Panc1 (cell line): ENCODE measurements around the gene PDE3B.
"Not testable (repeated sequence)": the region's sequence is repeated elsewhere in the genome, so short reads cannot be mapped to it uniquely, and the experiment has no call there.

Experiments
- CTCF ChIP-seq: fragments of 450-650 bp; IDR thresholded peaks from 2 replicates; pipeline ENCODE4 v1.5.1; 2017; ENCODE audit warnings: mild to moderate bottlenecking
- POLR2AphosphoS5 ChIP-seq: IDR thresholded peaks from 2 replicates; pipeline ENCODE4 v1.6.1; 2012; ENCODE audit warnings: mild to moderate bottlenecking, low read depth, low read length, moderate library complexity
- TCF7L2 ChIP-seq: IDR thresholded peaks from 2 replicates; pipeline ENCODE4 v1.6.1; 2011; ENCODE audit warnings: mild to moderate bottlenecking, low read depth, low read length, inconsistent platforms

GRCh38 chr11:14778460-14778859, 134.9 kb downstream of the PDE3B start:
- TF ChIP-seq CTCF, POLR2AphosphoS5, TCF7L2: not testable (repeated sequence)
